ENCODE data around the gene SMAP1. TPM values are rescaled to one million over a fixed set of nuclear protein-coding genes. Genes with fewer than 3 reads are reported as not detected.

The SMAP1 gene
- total RNA-seq, 1 experiment from 2014 or later, result 23.7 TPM

DNA sequence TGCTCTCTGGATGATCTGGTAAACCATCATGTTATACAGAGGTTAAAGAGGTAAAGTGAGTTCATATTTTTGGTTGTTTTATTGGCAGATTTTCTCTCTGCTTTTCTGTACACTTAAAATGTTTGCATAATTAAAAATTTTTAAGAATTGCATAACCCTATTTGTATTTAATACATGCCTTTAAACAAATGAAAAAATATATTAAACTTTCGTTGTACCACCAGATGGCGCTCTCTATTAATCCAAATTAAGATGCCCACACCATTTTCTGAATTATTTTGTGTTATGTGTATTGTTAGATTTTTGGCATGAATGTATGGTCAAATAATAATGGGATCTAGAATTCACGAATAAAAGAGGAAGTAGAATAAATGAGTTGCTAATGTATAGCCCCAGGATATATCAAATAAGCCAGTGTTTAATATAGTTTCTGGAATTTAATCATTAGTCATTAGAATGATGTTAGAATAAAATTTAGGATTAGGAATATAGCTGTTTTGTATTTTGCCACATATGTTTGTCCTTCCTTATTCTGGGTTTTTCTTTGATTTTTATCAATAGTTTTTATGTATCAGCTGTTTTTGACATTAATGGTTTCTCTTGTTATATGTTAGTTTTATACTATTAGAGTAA is 38.9 kb downstream of the SMAP1 start:
- ChIA-PET CTCF (interaction anchor here (1.0 to 1.8 kb wide), 3 partner anchors 173 to 249 kb away, joined by 4 to 6 read pairs (median 6); no protein-coding TSS in a partner anchor), POLR2A (ENCODE audit: low non-redundant PET) (no interaction called here)
- no TSS peak for BruUV-seq (replicated peaks)
- no peaks in the 10 kb centered on the region for H3K36me3 ChIP-seq (ENCODE audit: insufficient read depth, low read length, poor library complexity, severe bottlenecking)
- no peaks in the 10 kb centered on the region for H3K9me3 ChIP-seq (ENCODE audit: low read depth, low read length, poor library complexity, severe bottlenecking)
- peaks cover 5% of the 10 kb centered on the region for H3K4me1 ChIP-seq (ENCODE audit: insufficient read depth, low read length, poor library complexity, severe bottlenecking)
- TF ChIP-seq CTCF (conservative IDR thresholded peaks at IDR 0.05; ENCODE audit: low read depth, low read length), result peak; percentile 70
- TF ChIP-seq EZH2 (IDR thresholded peaks at IDR 0.05; ENCODE audit: borderline replicate concordance, low read depth, low read length, poor library complexity, severe bottlenecking), result no peak
- H3K27ac ChIP-seq (ENCODE audit: low read depth, low read length, poor library complexity, severe bottlenecking), result no peak overlapping the region
- no peak overlapping the region for H3K4me3 ChIP-seq (ENCODE audit: low read depth, low read length, poor library complexity, severe bottlenecking)
- DNase-seq (ENCODE audit: low spot score), result peak; percentile 59
- H3K27me3 ChIP-seq (replicated peaks; ENCODE audit: insufficient read depth, low read depth, low read length, poor library complexity), result no peaks in the 10 kb centered on the region
- intact Hi-C loops (cut with micrococcal nuclease; ENCODE audit: unreplicated experiment), result loop anchor here (1.0 to 10.0 kb wide), 4 partner anchors 178 to 638 kb away; no protein-coding TSS in a partner anchor

- POLR2A ChIA-PET (ENCODE audit: low non-redundant PET), result no interaction called here
- TF ChIP-seq EZH2 (IDR thresholded peaks at IDR 0.05; ENCODE audit: borderline replicate concordance, low read depth, low read length, poor library complexity, severe bottlenecking) (no peak), CTCF (conservative IDR thresholded peaks at IDR 0.05; ENCODE audit: low read depth, low read length) (no peak)
- CTCF ChIA-PET, result interaction anchor here (1.0 to 1.8 kb wide), 4 partner anchors 172 to 304 kb away, joined by 3 to 6 read pairs (median 5); no protein-coding TSS in a partner anchor
- Histone ChIP-seq H3K27ac (ENCODE audit: low read depth, low read length, poor library complexity, severe bottlenecking) (no peak overlapping the region), H3K27me3 (replicated peaks; ENCODE audit: insufficient read depth, low read depth, low read length, poor library complexity) (no peaks in the 10 kb centered on the region), H3K4me3 (ENCODE audit: low read depth, low read length, poor library complexity, severe bottlenecking) (no peak overlapping the region), H3K36me3 (ENCODE audit: insufficient read depth, low read length, poor library complexity, severe bottlenecking) (no peaks in the 10 kb centered on the region), H3K4me1 (ENCODE audit: insufficient read depth, low read length, poor library complexity, severe bottlenecking) (peaks cover 5% of the 10 kb centered on the region), H3K9me3 (ENCODE audit: low read depth, low read length, poor library complexity, severe bottlenecking) (no peaks in the 10 kb centered on the region)
- BruUV-seq (replicated peaks), result no TSS peak
- DNase-seq (ENCODE audit: low spot score), result no peak
- intact Hi-C loops (cut with micrococcal nuclease; ENCODE audit: unreplicated experiment), result loop anchor here (2.0 to 10.0 kb wide), 2 partner anchors 305 to 637 kb away; no protein-coding TSS in a partner anchor
Observed at GRCh38 chr6:70707893-70708292, 40.2 kb downstream of the SMAP1 start.

GRCh38 chr6:70708448-70708847 is 40.8 kb downstream of the SMAP1 start:
- POLR2A ChIA-PET (ENCODE audit: low non-redundant PET), result no interaction called here
- H3K9me3 ChIP-seq (ENCODE audit: low read depth, low read length, poor library complexity, severe bottlenecking), result no peaks in the 10 kb centered on the region
- TF ChIP-seq CTCF (conservative IDR thresholded peaks at IDR 0.05; ENCODE audit: low read depth, low read length) (no peak), EZH2 (IDR thresholded peaks at IDR 0.05; ENCODE audit: borderline replicate concordance, low read depth, low read length, poor library complexity, severe bottlenecking) (no peak)
- H3K4me1 ChIP-seq (ENCODE audit: insufficient read depth, low read length, poor library complexity, severe bottlenecking), result peaks cover 5% of the 10 kb centered on the region
- no peaks in the 10 kb centered on the region for H3K27me3 ChIP-seq (replicated peaks; ENCODE audit: insufficient read depth, low read depth, low read length, poor library complexity)
- intact Hi-C loops (cut with micrococcal nuclease; ENCODE audit: unreplicated experiment), result loop anchor here (10.0 kb wide), 1 partner anchor 636 kb away; no protein-coding TSS in a partner anchor
- H3K36me3 ChIP-seq (ENCODE audit: insufficient read depth, low read length, poor library complexity, severe bottlenecking), result no peaks in the 10 kb centered on the region
- DNase-seq (ENCODE audit: low spot score), result no peak
- CTCF ChIA-PET, result interaction anchor here (0.7 to 1.0 kb wide), 2 partner anchors 175 to 283 kb away, joined by 3 to 4 read pairs; no protein-coding TSS in a partner anchor
- BruUV-seq (replicated peaks), result no TSS peak
- no peak overlapping the region for H3K4me3 ChIP-seq (ENCODE audit: low read depth, low read length, poor library complexity, severe bottlenecking)
- no peak overlapping the region for H3K27ac ChIP-seq (ENCODE audit: low read depth, low read length, poor library complexity, severe bottlenecking)

All from A673 (cell line).